ENCODE results near the gene KIF5C.

The KIF5C gene

GRCh38 chr2:149062531-149062930 lies 187.5 kb downstream of the KIF5C start:
- H3K4me3 ChIP-seq (ENCODE audit: low read depth, low read length) = no peak overlapping the region
- no peaks in the 10 kb centered on the region for H3K9me3 ChIP-seq (ENCODE audit: control insufficient read depth, insufficient read depth, low read depth, low read length)
- H3K4me1 ChIP-seq (ENCODE audit: control insufficient read depth, insufficient read depth, low read length) = peaks cover 24% of the 10 kb centered on the region
- no peaks in the 10 kb centered on the region for H3K36me3 ChIP-seq (ENCODE audit: control insufficient read depth in 2 of 2, insufficient read depth in 1 of 2, low read length in 2 of 2)
- no peak for TF ChIP-seq PATZ1 (tag by site-specific recombination; IDR thresholded peaks at IDR 0.05)
- TF ChIP-seq ZSCAN16 (tag by site-specific recombination; IDR thresholded peaks at IDR 0.05) = no peak
- no peak for TF ChIP-seq ZNF510 (tag by site-specific recombination; IDR thresholded peaks at IDR 0.05; ENCODE audit: insufficient replicate concordance)
- no peak for TF ChIP-seq ZBTB1 (tag by site-specific recombination; IDR thresholded peaks at IDR 0.05)
- no peak for TF ChIP-seq ZNF169 (tag by site-specific recombination; IDR thresholded peaks at IDR 0.05)
- TF ChIP-seq ATF2 (tag by site-specific recombination; IDR thresholded peaks at IDR 0.05; ENCODE audit: low read depth) = no peak
- no peak for TF ChIP-seq ZNF221 (tag by site-specific recombination; IDR thresholded peaks at IDR 0.05; ENCODE audit: borderline replicate concordance)
- no peak for TF ChIP-seq ZNF830 (tag by site-specific recombination; IDR thresholded peaks at IDR 0.05; ENCODE audit: low read depth)
- TF ChIP-seq ZNF23 (tag by site-specific recombination; IDR thresholded peaks at IDR 0.05; ENCODE audit: borderline replicate concordance) = no peak
- TF ChIP-seq ZNF366 (tag by site-specific recombination; conservative IDR thresholded peaks at IDR 0.05) = no peak
- TF ChIP-seq ZNF529 (tag by site-specific recombination; IDR thresholded peaks at IDR 0.05; ENCODE audit: insufficient replicate concordance) = no peak
- no peak for TF ChIP-seq ZSCAN4 (tag by site-specific recombination; IDR thresholded peaks at IDR 0.05)
- no peak for TF ChIP-seq BCL6B (tag by site-specific recombination; IDR thresholded peaks at IDR 0.05)
- TF ChIP-seq ZNF292 (tag by site-specific recombination; IDR thresholded peaks at IDR 0.05; ENCODE audit: borderline replicate concordance, low read depth) = no peak
- TF ChIP-seq ZNF624 (tag by site-specific recombination; IDR thresholded peaks at IDR 0.05) = no peak
- no peak for TF ChIP-seq GLI4 (tag by site-specific recombination; IDR thresholded peaks at IDR 0.05)
- no peak for TF ChIP-seq ZNF701 (tag by site-specific recombination; IDR thresholded peaks at IDR 0.05)
- TF ChIP-seq ZNF211 (tag by site-specific recombination; IDR thresholded peaks at IDR 0.05; ENCODE audit: low read depth) = no peak
- ChIA-PET CTCF (interaction anchor here (0.7 to 2.0 kb wide), 3 partner anchors 24 to 135 kb away, joined by 3 to 5 read pairs (median 3); partner anchors contain the start of gene LYPD6B), POLR2A (no interaction called here)
- H3K27ac ChIP-seq (ENCODE audit: extremely low read depth, low read depth, low read length) = no peak overlapping the region

- Histone ChIP-seq H3K4me1 (ENCODE audit: control insufficient read depth, insufficient read depth, low read length) (peaks cover 24% of the 10 kb centered on the region), H3K4me3 (ENCODE audit: low read depth, low read length) (no peak overlapping the region), H3K36me3 (ENCODE audit: control insufficient read depth in 2 of 2, insufficient read depth in 1 of 2, low read length in 2 of 2) (no peaks in the 10 kb centered on the region), H3K27ac (ENCODE audit: extremely low read depth, low read depth, low read length) (no peak overlapping the region), H3K9me3 (ENCODE audit: control insufficient read depth, insufficient read depth, low read depth, low read length) (no peaks in the 10 kb centered on the region)
- ChIA-PET CTCF (interaction anchor here (0.7 to 2.0 kb wide), 5 partner anchors 19 to 135 kb away, joined by 3 to 5 read pairs (median 4); partner anchors contain the start of gene LYPD6B), POLR2A (no interaction called here)
- TF ChIP-seq ZNF449 (tag by site-specific recombination; IDR thresholded peaks at IDR 0.05) (no peak), ZNF654 (tag by site-specific recombination; IDR thresholded peaks at IDR 0.05; ENCODE audit: low read depth) (0 out of 2 replicates have a peak, but pooled peaks have one; percentile 2), SP7 (tag by site-specific recombination; IDR thresholded peaks at IDR 0.05) (peak; percentile 99), RBAK (tag by site-specific recombination; IDR thresholded peaks at IDR 0.05) (no peak), ZNF785 (tag by site-specific recombination; IDR thresholded peaks at IDR 0.05) (no peak), ZNF843 (tag by site-specific recombination; IDR thresholded peaks at IDR 0.05) (peak; percentile 26; the same call in 1 of the 2 replicates), ELK4 (IDR thresholded peaks at IDR 0.05; ENCODE audit: borderline replicate concordance, low read depth, low read length) (no peak)
These were observed 188.2 kb downstream of the KIF5C start for GRCh38 chr2:149063177-149063576.
